WTC11 (cell line): ENCODE measurements around the gene NFILZ.

Source experiments
- SP1 ChIP-seq: sonication (generic); formaldehyde crosslinking; conservative IDR thresholded peaks from 2 replicates; pipeline ENCODE4 v1.8.1; 2022; ENCODE audit warnings: missing genetic modification reagents
- TF ChIP-seq, protein P1 (sequence below): sonication (generic); formaldehyde crosslinking; IDR thresholded peaks from 2 replicates; pipeline ENCODE4 v1.8.0; 2022; ENCODE audit warnings: missing genetic modification reagents
- TF ChIP-seq, protein P2 (sequence below): fragments of 200-600 bp; IDR thresholded peaks from 2 replicates; pipeline ENCODE4 v1.8.0; 2022; ENCODE audit warnings: antibody characterized with exemption

DNA sequence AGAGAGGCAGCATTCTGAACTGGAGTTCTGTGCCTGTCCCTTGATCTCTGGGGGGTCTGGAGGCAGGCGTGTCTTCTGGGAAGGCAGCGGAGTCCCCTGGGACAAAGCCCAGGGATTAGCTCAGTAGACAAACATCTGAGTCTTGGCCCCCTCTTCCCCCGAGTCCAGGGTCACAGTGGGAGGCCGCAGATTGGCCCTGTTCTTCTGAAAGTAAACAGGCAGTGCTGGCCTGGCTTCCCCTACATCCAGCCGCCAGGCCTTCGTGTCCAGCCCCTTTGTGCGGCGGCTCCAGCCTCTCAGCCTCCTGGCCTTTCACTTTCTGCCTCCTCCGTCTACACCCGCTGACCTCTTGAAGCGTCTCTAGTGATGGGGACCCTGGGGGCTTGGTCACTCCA, 989 bp downstream of the NFILZ start:
- TF ChIP-seq, protein P1, sequence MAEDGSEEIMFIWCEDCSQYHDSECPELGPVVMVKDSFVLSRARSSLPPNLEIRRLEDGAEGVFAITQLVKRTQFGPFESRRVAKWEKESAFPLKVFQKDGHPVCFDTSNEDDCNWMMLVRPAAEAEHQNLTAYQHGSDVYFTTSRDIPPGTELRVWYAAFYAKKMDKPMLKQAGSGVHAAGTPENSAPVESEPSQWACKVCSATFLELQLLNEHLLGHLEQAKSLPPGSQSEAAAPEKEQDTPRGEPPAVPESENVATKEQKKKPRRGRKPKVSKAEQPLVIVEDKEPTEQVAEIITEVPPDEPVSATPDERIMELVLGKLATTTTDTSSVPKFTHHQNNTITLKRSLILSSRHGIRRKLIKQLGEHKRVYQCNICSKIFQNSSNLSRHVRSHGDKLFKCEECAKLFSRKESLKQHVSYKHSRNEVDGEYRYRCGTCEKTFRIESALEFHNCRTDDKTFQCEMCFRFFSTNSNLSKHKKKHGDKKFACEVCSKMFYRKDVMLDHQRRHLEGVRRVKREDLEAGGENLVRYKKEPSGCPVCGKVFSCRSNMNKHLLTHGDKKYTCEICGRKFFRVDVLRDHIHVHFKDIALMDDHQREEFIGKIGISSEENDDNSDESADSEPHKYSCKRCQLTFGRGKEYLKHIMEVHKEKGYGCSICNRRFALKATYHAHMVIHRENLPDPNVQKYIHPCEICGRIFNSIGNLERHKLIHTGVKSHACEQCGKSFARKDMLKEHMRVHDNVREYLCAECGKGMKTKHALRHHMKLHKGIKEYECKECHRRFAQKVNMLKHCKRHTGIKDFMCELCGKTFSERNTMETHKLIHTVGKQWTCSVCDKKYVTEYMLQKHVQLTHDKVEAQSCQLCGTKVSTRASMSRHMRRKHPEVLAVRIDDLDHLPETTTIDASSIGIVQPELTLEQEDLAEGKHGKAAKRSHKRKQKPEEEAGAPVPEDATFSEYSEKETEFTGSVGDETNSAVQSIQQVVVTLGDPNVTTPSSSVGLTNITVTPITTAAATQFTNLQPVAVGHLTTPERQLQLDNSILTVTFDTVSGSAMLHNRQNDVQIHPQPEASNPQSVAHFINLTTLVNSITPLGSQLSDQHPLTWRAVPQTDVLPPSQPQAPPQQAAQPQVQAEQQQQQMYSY (CRISPR knock-in tag): no peak
- TF ChIP-seq, protein P2, sequence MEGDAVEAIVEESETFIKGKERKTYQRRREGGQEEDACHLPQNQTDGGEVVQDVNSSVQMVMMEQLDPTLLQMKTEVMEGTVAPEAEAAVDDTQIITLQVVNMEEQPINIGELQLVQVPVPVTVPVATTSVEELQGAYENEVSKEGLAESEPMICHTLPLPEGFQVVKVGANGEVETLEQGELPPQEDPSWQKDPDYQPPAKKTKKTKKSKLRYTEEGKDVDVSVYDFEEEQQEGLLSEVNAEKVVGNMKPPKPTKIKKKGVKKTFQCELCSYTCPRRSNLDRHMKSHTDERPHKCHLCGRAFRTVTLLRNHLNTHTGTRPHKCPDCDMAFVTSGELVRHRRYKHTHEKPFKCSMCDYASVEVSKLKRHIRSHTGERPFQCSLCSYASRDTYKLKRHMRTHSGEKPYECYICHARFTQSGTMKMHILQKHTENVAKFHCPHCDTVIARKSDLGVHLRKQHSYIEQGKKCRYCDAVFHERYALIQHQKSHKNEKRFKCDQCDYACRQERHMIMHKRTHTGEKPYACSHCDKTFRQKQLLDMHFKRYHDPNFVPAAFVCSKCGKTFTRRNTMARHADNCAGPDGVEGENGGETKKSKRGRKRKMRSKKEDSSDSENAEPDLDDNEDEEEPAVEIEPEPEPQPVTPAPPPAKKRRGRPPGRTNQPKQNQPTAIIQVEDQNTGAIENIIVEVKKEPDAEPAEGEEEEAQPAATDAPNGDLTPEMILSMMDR: no peak
- TF ChIP-seq SP1 (CRISPR knock-in tag): no peak
